Upper lobe of left lung (tissue), 6 donors: ENCODE results near the gene ILK. TPM values are rescaled to one million over a fixed set of nuclear protein-coding genes. Genes with fewer than 3 reads are reported as not detected.

Source experiments
- ATAC-seq, 2 donors: fragments of 200-7000 bp; cut with Tn5 transposase; one replicate each; pipeline ENCODE4 v1.9.1; 2022; ENCODE audit warnings: mild to moderate bottlenecking in 2 of 2, moderate library complexity in 2 of 2; ENCODE audit not compliant: low FRiP score in 2 of 2
- DNase-seq, 2 donors: peaks; one replicate each; pipeline ENCODE4 v3.0.0-alpha.2; 2019 to 2020
- H3K27ac ChIP-seq, 4 donors: fragments of 200-600 bp; sonication (generic); one replicate each; pipeline ENCODE4 v1.5.1; 2016 to 2019
- H3K27me3 ChIP-seq, 4 donors: fragments of 200-600 bp; sonication (generic); one replicate each; pipeline ENCODE4 v1.5.1; 2017 to 2019
- H3K36me3 ChIP-seq, 4 donors: fragments of 200-600 bp; sonication (generic); one replicate each; pipeline ENCODE4 v1.5.1; 2016 to 2019
- H3K4me1 ChIP-seq, 4 donors: fragments of 200-600 bp; sonication (generic); one replicate each; pipeline ENCODE4 v1.5.1; 2018 to 2019
- H3K4me3 ChIP-seq, 4 donors: fragments of 200-600 bp; sonication (generic); one replicate each; pipeline ENCODE4 v1.5.1; 2017 to 2019; ENCODE audit warnings: mild to moderate bottlenecking in 2 of 4, moderate library complexity in 1 of 4
- H3K9me3 ChIP-seq, 4 donors: fragments of 200-600 bp; sonication (generic); one replicate each; pipeline ENCODE4 v1.5.1; 2018 to 2019
- CTCF ChIP-seq, 6 experiments: fragments of 450-650 bp in 4 of 6; fragments of 200-600 bp in 2 of 6; sonication (generic) in 2 of 6; IDR thresholded peaks; one replicate each; pipeline ENCODE4 v1.5.1; 2016 to 2019; ENCODE audit warnings: antibody characterized with exemption in 6 of 6
- EP300 ChIP-seq, 4 donors: sonication (generic); formaldehyde crosslinking; IDR thresholded peaks; one replicate each; pipeline ENCODE4 v1.5.1; 2017; ENCODE audit warnings: antibody characterized with exemption in 4 of 4, control low read depth in 2 of 4
- POLR2A ChIP-seq, 4 donors: fragments of 450-650 bp; IDR thresholded peaks; one replicate each; pipeline ENCODE4 v1.5.1; 2016 to 2017; ENCODE audit warnings: antibody characterized with exemption in 4 of 4, mild to moderate bottlenecking in 2 of 4
- POLR2AphosphoS5 ChIP-seq, 2 donors: sonication (generic); formaldehyde crosslinking; IDR thresholded peaks; one replicate each; pipeline ENCODE4 v1.5.1; 2017; ENCODE audit warnings: antibody characterized with exemption in 2 of 2
- WGBS, 2 donors: methylation state at CpG; one replicate each; pipeline ENCODE4 v1.1.5; 2017 to 2018; 5-methylcytosine and 5-hydroxymethylcytosine counted together
- total RNA-seq, 6 donors: library from RNA; depleted of rRNA in 4 of 6; stranded (reverse); fragments of >200 nt in 4 of 6; gene quantifications; one replicate each; pipeline versions ENCODE4 v1.1.0 to v1.2.1, GENCODE V29; 2016 to 2021
- donor health status: DM: no; HTN: no; CAD: no; lungs with moderate emphysema.
- donor health status: DM: no; HTN: yes; CAD: no; lungs with severe emphysema.

ILK gene
- total RNA-seq, 6 donors from 2014 or later: 130 to 191 (median 146) TPM

GRCh38 chr11:6626971-6627761, 23.6 kb downstream of the ILK start:
- Histone ChIP-seq H3K27me3 (no peaks in the 10 kb centered on the region), H3K4me3 (no peak overlapping the region), H3K9me3 (no peaks in the 10 kb centered on the region), H3K36me3 (peaks cover 0 to 81% (median 34%) of the 10 kb centered on the region in 4 donors), H3K4me1 (peaks cover 0 to 6% (median 0%) of the 10 kb centered on the region in 4 donors), H3K27ac (no peak overlapping the region)
- DNase-seq (peak in 1 of 2 donors; percentile 43), ATAC-seq (no peak)
- no peak for TF ChIP-seq EP300 (IDR thresholded peaks at IDR 0.05)
- TF ChIP-seq POLR2A (IDR thresholded peaks at IDR 0.05): no peak
- TF ChIP-seq POLR2AphosphoS5 (IDR thresholded peaks at IDR 0.05): no peak
- TF ChIP-seq CTCF (IDR thresholded peaks at IDR 0.05): no peak
- 78 to 89% methylated on average over 8 to 19 of the region's 19 CpGs for WGBS, 2 donors

GRCh38 chr11:6627762-6628241, 24.2 kb downstream of the ILK start:
- no peak for DNase-seq
- no peaks in the 10 kb centered on the region for H3K27me3 ChIP-seq
- peaks cover 0 to 6% (median 0%) of the 10 kb centered on the region in 4 donors for H3K4me1 ChIP-seq
- H3K4me3 ChIP-seq: no peak overlapping the region
- no peak for TF ChIP-seq EP300 (IDR thresholded peaks at IDR 0.05)
- no peak for TF ChIP-seq CTCF (IDR thresholded peaks at IDR 0.05)
- no peak for TF ChIP-seq POLR2A (IDR thresholded peaks at IDR 0.05)
- no peak for TF ChIP-seq POLR2AphosphoS5 (IDR thresholded peaks at IDR 0.05)
- WGBS, 2 donors: 54 to 68% methylated on average over 2 of the region's 2 CpGs
- H3K9me3 ChIP-seq: no peaks in the 10 kb centered on the region
- H3K36me3 ChIP-seq: peaks cover 0 to 87% (median 35%) of the 10 kb centered on the region in 4 donors
- no peak overlapping the region for H3K27ac ChIP-seq
- ATAC-seq: no peak

DNA sequence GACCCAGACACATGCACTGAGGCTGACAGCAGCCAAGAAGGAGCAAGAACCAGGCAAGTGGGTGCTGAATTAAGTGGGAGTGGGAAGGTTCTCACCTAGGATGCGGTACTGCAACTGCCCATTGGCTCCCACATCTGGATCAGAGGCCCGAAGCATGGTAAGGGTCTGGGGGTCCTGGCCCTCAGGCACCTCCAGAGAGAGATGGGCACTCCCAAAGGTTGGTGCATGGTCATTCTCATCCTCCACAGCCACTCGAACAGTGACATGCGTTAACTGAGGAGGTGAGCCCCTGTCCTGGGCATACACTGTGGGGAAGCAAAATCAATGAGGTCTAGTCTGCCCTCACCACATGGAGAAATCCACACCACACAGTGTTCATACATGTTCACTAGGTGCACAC, 25.0 kb downstream of the ILK start:
- ATAC-seq (no peak), DNase-seq (no peak)
- peaks cover 0 to 6% (median under 1%) of the 10 kb centered on the region in 4 donors for H3K4me1 ChIP-seq
- no peaks in the 10 kb centered on the region for H3K9me3 ChIP-seq
- H3K27me3 ChIP-seq: no peaks in the 10 kb centered on the region
- peaks cover 0 to 88% (median 38%) of the 10 kb centered on the region in 4 donors for H3K36me3 ChIP-seq
- no peak for TF ChIP-seq POLR2A (IDR thresholded peaks at IDR 0.05)
- no peak overlapping the region for H3K4me3 ChIP-seq
- no peak overlapping the region for H3K27ac ChIP-seq
- 100% methylated on average over 2 to 4 of the region's 4 CpGs for WGBS, 2 donors

DNA sequence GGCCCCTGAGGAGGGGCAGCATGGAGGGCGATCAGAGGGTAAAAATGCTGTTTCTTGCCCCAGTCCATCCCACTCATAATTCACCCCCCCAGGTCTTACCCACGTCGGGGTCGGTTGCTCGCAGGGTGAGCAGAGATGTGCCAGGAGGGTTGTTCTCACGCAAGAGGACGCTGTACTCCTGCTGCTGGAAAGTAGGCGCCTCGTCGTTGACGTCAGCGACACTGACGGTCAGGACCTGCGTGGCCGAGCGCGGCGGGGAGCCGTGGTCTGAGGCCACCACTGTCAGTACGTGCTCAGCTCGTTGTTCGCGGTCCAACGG, 26.0 kb downstream of the ILK start:
- Histone ChIP-seq H3K4me3 (no peak overlapping the region), H3K9me3 (no peaks in the 10 kb centered on the region), H3K36me3 (peaks cover 0 to 78% (median 37%) of the 10 kb centered on the region in 4 donors), H3K4me1 (peaks cover 0 to 14% (median 8%) of the 10 kb centered on the region in 4 donors), H3K27me3 (no peaks in the 10 kb centered on the region), H3K27ac (no peak overlapping the region)
- no peak for TF ChIP-seq CTCF (IDR thresholded peaks at IDR 0.05)
- DNase-seq (no peak), ATAC-seq (no peak)
- 91 to 92% methylated on average over 21 to 24 of the region's 24 CpGs for WGBS, 2 donors

DNA sequence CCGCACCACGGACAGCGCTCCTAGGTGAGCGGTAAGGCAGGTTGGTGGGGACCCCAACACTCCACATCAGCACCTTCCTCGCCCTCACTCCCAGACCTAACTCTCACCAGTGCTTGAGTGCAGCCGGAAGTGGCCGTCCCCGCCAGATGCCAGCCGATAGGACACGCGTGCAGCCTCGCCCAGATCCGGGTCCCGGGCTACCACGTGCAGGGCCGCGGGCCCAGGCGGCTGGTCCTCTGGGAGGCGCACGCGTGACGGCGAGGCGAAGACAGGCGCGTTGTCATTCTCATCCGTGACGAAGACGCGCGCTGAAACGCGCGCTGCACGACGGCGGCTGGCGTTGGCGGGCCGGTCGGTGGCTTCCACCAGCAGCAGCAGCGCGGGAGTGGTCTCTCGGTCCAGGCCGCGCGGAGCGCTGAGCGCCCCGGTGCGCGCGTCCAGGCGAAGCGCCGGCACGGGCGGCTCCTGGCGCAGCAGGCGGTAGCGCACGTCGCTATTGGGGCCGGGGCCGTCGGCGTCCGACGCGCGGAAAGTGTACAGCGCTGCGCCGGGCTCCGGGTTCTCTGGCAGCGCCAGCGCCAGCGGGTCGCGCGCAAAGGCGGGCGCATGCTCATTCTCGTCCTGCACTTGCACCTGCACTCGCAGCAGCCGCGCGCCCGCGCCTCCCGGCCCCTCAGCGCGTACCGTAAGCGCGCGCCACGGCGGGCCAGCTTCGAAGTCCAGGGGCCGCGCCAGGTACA, 26.5 kb downstream of the ILK start:
- 80 to 86% methylated on average over 67 to 81 of the region's 102 CpGs for WGBS, 2 donors
- no peaks in the 10 kb centered on the region for H3K9me3 ChIP-seq
- peaks cover 2 to 18% (median 12%) of the 10 kb centered on the region in 4 donors for H3K4me1 ChIP-seq
- peak overlapping the region in 3 of 4 donors; percentile 30 to 48 (median 42) for H3K4me3 ChIP-seq
- ATAC-seq (no peak), DNase-seq (peak in 1 of 2 donors; percentile 88)
- no peaks in the 10 kb centered on the region for H3K27me3 ChIP-seq
- no peak for TF ChIP-seq CTCF (IDR thresholded peaks at IDR 0.05)
- no peak for TF ChIP-seq POLR2A (IDR thresholded peaks at IDR 0.05)
- no peak for TF ChIP-seq POLR2AphosphoS5 (IDR thresholded peaks at IDR 0.05)
- TF ChIP-seq EP300 (IDR thresholded peaks at IDR 0.05): no peak
- H3K27ac ChIP-seq: no peak overlapping the region
- peaks cover 0 to 73% (median 34%) of the 10 kb centered on the region in 4 donors for H3K36me3 ChIP-seq
